ENCODE measurements around the gene KATNBL1.
"Not testable (repeated sequence)": the region's sequence is repeated elsewhere in the genome, so short reads cannot be mapped to it uniquely, and the experiment has no call there.

The KATNBL1 gene

DNA sequence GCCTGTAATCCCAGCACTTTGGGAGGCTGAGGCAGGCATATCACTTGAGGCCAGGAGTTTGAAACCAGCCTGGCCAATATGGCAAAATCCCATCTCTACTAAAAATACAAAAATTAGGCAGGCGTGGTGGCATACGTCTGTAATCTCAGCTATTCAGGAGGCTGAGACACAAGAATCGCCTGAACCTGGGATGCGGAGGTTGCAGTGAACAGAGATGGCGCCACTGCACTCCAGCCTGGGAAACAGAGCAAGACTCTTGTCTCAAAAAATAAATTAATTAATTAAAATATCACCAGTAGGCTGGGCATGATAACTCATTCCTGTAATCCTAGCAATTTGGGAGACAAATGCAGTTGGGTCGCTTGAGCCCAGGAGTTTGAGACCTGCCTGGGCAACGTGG lies 16.6 kb downstream of the KATNBL1 start:
- FAIRE-seq, result not testable (repeated sequence)

DNA sequence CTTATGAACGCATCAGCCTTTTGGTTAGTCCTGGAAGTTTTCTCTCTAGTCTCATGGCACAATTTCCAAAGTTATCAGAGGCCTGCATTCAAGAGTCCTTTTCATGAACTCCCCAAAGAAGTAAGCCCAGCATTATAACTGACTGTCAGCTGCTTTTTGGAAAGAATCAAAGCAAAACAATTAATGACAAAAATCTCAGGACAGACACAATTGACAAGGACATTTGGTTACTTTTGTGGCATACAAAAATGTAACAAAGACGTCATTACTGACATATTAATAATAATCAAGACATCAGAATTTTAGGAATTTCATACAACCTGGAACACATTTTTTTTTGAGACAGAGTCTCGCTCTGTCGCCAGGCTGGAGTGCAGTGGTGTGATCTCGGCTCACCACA lies 21.2 kb downstream of the KATNBL1 start:
- FAIRE-seq, result no peak

DNA sequence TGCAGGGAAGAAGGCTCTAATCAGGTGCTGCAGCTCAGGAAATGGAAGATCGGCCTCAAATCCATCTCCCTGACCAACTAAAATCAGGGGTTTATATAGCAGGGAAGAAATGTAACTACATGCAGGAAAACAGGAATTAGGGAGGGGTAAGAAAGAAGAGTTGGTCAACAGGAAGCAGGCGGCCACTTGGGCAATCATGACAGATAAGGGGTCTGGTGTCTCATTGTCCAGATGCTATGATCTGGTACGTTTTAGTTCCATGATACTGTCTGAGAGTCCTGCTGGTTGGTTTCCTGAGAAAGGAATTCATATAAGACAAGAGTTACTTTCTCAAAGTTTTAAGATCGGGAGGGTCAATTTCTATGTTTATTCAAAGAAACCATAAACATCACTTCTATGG lies 24.2 kb downstream of the KATNBL1 start:
- FAIRE-seq, result no peak

DNA sequence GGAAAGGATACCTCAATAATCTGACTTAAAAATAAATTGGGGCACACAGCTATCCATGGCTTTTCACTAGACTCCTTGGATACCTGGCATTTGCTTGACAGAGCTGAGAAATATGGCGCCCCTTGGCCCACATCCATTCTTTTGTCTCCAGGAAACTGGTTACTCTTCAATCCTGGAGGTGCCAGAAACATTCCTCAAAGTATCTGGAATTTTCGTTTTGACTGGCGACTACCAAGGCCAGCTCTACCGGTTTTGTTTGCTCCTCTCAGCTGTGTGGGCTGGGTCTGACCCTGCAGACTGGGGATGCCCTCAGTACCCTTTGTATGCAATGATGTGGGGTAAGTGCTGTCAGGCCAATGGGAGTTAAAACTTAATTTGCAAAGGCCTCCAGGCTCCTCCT lies 27.0 kb downstream of the KATNBL1 start:
- no peak for FAIRE-seq

DNA sequence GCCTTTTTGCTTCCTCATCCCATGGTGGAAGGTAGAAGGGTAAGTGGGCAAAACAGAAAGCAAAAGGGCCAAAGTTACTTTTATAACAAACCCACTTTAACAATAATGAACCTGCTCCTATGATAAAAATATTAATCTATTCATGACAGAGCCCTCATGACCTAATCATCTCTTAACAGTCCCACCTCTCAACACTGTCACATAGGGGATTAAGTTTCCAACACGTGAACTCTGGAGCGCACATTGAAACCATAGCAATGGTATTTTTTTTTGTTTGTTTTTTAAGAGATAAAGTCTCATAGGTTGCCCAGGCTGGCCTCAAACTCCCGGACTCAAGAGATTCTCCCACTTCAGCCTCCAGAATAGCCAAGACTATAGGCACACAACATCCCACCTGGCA lies 30.7 kb downstream of the KATNBL1 start:
- no peak for FAIRE-seq

DNA sequence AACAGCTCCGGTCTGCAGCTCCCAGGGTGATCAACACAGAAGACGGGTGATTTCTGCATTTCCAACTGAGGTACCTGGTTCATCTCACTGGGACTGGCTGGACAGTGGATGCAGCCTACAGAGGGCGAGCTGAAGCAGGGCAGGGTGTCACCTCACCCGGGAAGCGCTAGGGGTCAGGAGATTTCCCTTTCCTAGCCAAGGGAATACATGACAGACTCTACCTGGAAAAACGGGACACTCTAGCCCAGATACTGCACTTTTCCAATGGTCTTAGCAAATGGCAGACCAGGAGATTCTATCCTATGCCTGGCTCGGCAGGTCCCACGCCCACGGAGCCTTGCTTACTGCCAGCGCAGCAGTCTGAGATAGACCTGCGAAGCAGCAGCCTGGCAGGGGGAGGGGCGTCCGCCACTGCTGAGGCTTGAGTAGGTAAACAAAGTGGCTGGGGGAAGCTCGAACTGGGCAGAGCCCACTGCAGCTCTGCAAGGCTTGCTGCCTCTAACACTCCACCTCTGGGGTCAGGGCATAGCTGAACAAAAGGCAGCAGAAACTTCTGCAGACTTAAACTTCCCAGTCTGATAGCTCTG lies 43.8 kb downstream of the KATNBL1 start:
- FAIRE-seq, result not testable (repeated sequence)

DNA sequence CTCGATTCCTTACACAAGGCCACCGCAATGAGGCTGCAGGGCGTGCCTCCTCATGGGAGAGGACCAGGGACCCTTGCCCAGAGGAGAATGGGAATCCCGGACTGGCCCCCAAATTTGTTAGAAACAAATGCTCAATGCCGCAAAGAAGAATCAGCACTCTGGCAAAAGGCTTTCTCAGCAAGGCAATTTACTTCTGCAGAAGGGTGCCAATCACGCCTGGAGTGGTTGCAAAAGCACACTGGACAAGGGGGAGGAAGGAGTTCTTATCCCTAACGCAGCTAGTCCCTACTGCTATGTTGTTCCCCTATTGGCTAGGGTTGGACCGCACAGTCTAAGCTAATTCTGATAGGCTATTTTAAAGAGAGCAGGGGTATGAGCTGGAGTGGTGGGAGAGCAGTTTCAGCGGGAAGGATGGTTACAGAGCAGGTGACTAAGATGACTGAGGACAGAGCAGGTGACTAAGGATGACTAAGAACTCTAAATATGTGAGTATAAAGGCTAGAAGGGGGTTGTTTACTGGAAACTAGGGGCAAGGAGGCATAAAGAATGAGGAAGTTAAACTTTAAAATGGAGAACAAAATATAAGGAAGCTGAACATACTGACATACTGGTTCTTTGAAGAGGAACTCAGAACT lies 48.5 kb downstream of the KATNBL1 start:
- no peak for FAIRE-seq

DNA sequence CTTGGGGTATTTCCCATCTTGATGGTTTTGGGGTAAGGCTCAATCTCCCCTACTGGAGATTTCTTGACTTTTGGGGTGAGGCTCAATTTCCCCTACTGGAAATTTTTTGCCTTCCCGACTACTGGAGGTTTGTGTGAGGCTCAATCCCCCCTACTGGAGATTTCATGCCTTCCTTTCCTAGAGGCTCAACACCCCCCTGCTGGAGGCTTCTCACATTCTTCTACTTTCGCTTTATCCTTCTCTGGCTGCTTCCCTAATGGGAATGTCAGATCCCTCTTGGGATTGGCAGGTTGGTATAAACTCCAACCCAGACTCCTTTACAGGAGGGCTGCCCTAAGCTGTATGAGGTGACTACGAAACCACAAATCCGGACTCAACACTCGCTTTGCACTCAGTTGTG lies 49.2 kb downstream of the KATNBL1 start:
- no peak for FAIRE-seq

DNA sequence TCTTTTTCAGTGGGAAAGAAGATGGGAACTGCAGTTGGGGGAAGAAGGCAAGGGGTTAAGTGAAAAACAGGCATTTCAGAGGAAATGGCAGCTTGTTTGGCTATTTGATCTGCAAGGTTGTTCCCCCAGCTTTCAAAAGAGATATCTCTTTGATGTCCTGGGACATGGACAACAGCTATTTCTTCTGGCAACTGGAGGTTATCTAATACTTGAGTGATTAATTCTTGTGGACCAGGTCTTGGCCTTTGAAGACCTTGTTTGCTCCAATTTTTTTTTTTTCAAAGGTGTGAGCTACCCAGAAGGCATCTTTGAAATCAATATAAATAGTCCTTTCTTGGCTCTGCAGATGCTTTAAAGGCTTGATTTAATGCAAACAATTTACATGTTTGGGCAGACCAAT lies 51.5 kb downstream of the KATNBL1 start:
- FAIRE-seq, result no peak

DNA sequence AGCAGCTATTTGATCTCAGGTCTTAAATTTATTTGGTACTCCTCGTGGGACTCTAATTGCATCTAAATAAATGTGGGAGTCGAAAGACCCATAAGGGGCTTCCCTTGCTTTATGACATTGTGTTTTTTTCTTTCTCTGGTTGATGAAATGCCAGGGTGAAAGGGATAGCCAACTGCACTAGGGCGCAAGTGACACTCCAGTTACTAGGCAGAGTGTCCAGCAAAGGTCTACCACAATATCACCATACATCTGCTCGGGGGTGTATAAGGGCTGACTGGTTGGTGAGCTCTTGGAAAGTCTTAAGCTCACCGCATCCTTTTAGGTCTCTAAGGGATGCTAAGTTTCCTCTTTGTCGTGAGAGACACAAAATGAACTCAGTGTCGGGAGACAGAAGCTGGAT lies 54.0 kb downstream of the KATNBL1 start:
- FAIRE-seq, result no peak

DNA sequence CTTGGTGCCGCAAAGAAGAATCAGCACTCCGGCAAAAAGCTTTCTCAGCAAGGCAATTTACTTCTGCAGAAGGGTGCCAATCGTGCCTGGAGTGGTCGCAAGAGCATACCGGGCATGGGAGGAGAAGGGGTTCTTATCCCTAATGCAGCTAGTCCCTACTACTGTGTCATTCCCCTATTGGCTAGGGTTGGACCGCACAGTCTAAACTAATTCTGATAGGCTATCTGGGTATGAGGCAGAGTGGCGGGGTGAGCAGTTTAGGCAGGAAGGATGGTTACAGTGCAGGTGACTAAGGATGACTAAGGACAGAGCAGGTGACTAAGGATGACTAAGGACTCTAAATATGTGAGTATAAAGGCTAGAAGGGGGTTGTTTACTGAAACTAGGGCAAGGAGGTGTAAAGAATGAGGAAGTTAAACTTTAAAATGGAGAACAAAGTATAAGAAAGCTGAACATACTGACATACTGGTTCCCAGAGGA lies 55.1 kb downstream of the KATNBL1 start:
- no peak for FAIRE-seq

DNA sequence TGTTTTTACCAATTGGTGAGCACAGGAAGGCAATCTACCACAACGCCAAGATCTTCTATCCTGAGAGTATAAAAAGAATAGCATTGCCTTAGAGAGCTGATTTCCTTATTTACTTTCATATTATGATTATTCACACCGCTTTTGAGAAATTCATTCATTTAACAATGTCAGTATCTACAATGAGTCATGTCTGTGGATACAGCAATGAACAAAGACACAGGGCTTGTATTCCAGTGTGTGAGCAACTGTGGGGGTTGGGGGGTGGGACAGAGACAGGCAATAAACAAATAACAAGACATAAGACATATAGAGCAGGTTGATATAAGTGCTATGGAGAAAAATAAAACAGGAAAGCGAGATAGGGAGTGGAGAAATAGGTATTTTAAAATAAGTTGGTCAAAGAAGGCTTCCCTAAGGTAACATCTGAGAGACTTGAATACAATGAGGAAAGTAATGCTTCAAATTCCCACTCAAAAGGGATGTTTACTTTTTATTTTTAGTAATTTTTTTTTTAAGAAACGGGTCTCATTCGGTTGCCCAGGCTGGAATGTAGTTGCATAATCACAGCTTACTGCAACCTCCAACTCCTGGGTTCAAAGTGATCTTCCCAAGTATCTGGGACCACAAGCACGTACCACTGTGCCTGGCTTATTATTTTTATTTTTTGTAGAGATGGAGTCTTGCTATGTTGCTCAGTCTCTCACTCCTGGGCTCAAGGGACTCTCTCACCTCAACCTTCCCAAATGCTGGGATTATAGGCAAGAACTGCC lies 62.3 kb downstream of the KATNBL1 start:
- FAIRE-seq, result no peak

DNA sequence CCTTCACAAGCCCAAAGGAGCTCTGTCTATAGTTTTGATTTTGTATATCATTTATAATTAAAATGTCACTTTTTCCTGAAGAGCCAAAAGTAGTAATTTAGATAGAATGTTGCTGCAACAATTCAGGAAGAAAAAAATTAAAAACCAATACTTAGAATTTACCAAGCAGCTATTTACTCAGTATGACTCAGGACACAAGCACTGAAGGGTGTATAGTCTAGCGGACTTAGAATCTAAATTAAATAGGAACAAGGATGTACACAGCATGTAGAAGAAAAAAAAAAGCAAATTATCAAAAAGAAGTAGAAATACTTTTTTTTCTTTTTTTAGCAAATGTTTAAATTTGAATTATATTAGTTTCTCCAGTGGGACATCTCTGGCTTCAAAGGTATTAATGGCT lies 76.4 kb downstream of the KATNBL1 start:
- FAIRE-seq, result no peak

DNA sequence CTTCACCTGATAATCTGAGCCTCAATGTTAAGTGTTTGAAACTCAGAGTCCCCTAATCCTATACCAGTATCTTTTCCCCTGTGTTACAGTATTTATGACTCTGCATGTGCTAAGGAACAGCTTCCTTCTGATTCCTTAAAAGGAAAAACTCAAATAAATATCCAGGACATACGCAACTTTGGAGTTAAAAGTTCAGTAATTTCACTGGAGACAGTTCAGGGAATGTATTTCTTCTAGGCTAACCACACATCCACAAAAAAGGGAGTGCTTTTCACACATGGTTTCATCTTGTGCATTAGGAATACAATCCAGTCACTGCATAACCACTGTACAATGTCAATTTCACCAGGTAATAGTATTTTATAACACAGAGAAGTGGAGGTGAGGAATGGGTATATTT lies 77.0 kb downstream of the KATNBL1 start:
- no peak for FAIRE-seq

DNA sequence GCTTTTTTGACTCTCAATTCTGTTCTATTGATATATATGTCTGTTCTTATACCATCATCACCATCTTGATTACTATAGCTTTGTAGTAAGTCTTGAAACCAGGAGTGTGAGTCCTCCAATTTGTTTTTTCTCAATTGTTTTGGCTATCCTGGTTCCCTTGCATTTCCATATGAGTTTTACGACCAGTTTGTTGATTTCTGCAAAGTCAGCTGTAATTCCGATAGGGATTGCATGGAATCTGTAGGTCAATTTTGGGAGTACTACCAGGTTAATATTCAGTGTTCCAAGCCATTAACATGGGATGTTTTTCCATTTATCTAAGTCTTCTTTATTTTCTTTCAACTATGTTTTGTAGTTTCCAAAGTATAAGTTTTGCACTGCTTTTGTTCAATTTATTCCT lies 81.0 kb downstream of the KATNBL1 start:
- no peak for FAIRE-seq

DNA sequence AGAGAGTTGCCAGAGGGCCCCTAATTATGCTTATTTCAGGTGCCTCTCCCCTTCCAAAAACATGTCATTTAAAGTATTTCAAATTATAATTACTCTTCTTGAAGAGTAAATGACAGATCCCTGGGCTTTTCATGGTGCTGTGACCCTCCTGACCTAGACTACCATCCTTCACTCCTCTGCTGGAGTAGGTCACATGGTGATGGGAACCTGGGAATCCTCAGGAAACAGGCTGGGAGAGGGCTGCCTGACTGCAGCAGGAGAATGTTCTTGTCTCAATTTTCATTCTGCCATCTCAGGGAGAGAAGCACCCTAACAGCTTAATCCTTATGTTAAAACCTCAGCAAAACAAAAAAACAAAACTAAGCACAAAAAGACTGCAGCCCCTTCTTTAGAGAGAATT lies 83.4 kb downstream of the KATNBL1 start:
- no peak for FAIRE-seq

DNA sequence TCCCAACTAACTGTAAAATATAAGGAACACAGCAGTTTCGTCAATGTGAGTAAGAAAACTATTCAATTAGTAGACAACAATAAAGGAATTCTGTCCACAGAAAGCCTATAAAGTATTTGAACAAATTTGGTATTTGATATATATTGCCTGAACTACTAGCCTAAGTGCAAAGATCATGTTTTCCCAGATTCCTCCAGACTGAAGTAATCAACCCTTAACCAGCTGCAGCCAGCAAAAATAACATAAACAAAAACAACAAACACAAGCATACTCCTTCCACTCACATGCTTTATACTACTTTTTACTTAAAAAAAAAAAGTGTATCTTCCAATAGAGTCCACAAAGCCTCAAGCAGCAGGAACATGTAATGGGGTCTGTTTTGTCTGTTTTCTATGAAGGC lies 84.0 kb downstream of the KATNBL1 start:
- FAIRE-seq, result no peak

DNA sequence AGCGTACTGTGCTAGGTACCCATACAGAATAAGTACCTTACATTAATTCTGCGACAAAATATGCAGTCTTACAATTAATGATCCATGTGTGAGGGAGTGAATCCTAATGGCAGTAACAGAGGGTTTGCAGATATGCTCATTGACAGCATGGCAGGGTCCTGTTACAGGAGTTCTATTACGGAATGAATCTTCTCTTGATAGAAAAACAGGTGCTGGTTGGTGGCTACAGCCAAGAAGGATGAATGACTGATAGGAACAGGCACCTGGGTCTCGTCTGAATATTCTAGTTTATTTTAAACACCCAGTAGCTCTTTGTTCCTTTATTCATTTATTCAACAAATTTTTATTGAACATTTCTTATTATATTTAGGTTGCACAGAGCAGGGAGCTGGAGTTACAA lies 85.2 kb downstream of the KATNBL1 start:
- no peak for FAIRE-seq

DNA sequence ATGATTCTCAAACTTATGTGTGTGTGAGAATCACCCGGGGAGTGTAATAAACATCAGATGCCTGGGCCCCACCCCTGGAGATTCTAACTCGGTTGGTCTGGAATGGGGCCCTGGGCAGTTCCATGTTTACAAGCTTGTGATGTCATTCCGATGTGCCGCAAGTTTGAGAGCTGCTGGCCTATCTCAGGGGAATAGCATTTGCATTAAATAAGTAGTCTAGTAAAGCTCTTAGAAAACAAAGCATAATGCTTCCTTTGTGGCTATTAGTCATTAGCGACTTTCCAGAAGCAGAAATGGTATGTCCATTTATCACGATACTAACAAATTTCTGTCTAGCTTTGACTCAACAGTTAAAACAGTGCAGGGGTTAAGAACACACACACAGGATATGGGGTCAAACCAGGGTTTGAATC lies 87.1 kb downstream of the KATNBL1 start:
- no peak for FAIRE-seq

DNA sequence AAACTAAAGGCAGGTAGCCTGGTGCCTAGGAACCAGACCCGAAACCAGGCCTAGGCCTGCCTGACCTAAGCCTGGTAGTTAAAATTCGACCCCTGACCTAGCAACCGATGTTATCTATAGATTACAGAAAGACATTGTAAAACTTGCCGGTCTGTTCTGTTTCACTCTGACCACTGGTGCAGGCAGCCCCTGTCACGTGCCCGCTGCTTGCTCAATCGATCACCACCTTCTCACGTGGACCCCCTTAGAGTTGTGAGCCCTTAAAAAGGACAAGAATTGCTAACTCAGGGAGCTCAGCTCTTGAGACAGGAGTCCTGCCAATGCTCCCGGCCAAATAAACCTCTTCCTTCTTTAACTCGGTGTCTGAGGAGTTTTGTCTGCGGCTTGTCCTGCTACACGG lies 88.1 kb downstream of the KATNBL1 start:
- FAIRE-seq, result not testable (repeated sequence)

DNA sequence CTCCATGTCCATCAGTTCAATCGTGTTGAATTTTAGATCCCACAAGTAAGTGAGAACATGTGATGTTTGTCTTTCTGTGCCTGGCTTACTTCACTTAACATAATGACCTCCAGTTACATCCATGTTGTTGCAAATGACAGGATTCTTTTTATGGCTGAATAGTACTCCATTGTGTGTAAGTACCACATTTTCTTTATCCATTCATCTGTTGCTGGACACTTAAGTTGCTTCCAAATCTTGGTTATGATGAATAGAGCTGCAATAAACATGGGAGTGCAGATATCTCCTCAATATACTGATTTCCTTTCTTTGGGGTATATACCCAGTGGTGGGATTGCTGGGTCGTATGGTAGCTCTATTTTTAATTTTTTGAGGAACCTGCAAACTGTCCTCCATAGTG lies 89.5 kb downstream of the KATNBL1 start:
- not testable (repeated sequence) for FAIRE-seq

DNA sequence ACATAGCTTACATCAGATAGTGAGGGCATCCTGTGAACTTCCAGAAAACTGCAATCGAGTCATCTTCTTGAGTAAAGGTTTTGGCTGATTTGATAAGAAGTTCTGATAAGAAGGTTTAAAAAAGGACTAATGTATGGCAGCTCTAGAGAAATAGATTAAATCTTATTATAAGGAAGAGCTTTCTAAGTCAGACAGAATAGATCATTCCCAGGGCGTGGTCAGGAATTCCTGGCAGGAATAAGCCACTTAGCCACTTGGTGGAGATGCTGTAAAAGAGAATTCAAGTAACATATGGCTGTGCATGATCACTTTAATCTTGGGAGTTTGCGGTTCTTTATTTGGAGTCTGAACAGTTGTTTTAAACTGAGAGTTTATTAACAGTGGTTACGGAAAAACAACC lies 90.6 kb downstream of the KATNBL1 start:
- FAIRE-seq, result no peak

DNA sequence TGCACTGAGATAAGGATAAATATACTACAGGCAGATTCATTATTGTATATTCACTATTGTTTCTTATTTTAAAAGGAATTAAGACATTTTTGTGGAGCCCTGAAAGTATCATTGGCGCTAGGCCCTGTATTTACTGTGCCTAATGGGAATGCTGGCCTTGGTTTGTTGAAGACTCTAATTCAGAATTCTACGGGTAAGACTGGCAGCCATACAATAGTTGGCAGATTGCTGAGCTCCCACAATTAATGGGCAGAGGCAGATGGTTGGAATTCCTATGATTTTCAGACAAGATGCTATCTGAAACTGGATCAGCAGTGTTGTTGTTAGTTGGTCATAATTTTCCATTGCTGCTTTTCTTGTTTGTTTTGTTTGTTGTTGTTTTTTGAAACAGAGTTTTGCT lies 93.3 kb downstream of the KATNBL1 start:
- FAIRE-seq, result no peak

DNA sequence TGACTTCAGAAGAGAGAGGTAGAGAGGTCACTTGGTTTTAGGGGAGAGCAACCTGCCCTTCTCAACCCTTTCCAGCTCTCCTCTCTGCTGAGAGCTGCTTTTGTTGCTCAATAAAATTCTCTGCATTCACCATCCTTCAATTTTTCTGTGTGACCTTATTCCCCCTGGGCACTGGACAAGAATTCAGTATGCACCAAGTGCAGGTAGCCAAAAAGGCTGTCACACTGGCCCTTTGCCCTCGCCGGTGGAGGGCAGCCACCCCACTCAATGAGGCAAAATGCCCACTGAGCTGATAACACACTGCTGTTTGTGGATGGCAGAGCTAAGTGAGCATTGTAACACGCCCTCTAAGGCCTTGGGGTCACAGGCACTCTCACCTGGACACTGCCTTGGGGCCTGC lies 95.2 kb downstream of the KATNBL1 start:
- no peak for FAIRE-seq
